ENCODE results near the gene TINCR.

TINCR gene

GRCh38 chr19:5553892-5554291, 13.9 kb downstream of the TINCR start:
- in situ Hi-C loops (cut with HindIII; ENCODE audit: low sequenced_read_pairs), result no loop called here
- TF ChIP-seq CTCF (IDR thresholded peaks at IDR 0.05; ENCODE audit: low read depth, low read length), result no peak
- no peak for DNase-seq (ENCODE audit: low read depth, low spot score)
- no peak overlapping the region for H3K4me3 ChIP-seq (ENCODE audit: low read depth, low read length)

- DNase-seq (ENCODE audit: low read depth, low spot score), result peak; percentile 31
- no peak overlapping the region for H3K4me3 ChIP-seq (ENCODE audit: low read depth, low read length)
- in situ Hi-C loops (cut with HindIII; ENCODE audit: low sequenced_read_pairs), result no loop called here
- peak; percentile 67 for TF ChIP-seq CTCF (IDR thresholded peaks at IDR 0.05; ENCODE audit: low read depth, low read length)
Measured at GRCh38 chr19:5547881-5548280, 19.9 kb downstream of the TINCR start.

DNA sequence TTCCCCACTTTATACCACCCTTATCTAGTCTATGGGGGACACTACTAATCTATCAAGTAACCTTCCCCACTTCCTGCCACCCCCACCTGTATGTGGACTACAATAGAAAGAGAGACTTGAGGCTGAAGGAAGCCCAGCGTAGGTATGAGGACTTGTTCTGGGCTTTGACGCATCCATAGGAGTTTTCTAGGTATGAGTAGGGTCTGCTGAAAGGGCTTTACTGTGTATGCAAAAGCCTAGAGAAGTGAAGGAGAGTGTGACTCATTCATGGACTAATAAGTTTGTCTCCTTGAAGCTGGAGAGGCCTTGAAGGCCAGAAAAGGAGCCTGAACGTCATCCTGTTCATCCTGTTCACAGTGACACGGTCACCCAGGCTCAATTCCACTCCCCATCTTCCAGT, 21.8 kb downstream of the TINCR start:
- in situ Hi-C loops (cut with HindIII; ENCODE audit: low sequenced_read_pairs), result no loop called here
- no peak overlapping the region for H3K4me3 ChIP-seq (ENCODE audit: low read depth, low read length)
- no peak for TF ChIP-seq CTCF (IDR thresholded peaks at IDR 0.05; ENCODE audit: low read depth, low read length)
- no peak for DNase-seq (ENCODE audit: low read depth, low spot score)

DNA sequence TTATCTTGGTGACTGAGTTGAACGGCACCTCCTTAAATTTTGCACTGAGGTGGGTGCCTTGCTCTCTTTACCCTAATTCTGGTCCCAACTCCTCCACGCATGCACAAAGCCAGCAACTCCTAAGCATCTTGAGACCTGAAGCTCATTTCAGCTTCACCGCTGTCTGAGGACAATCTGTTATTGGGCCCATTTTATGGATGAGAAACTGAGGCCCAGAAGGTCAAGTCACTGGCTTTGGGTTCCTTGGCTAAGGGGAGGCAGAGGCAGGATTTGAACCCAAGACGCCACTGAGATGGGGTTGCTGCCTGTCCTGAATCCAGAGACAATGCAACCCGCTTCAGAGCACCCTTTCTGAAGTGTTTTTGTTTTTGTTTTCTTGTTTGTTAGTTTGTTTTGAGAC, 22.7 kb downstream of the TINCR start:
- in situ Hi-C loops (cut with HindIII; ENCODE audit: low sequenced_read_pairs), result no loop called here
- no peak for TF ChIP-seq CTCF (IDR thresholded peaks at IDR 0.05; ENCODE audit: low read depth, low read length)
- no peak overlapping the region for H3K4me3 ChIP-seq (ENCODE audit: low read depth, low read length)
- DNase-seq (ENCODE audit: low read depth, low spot score), result no peak

DNA sequence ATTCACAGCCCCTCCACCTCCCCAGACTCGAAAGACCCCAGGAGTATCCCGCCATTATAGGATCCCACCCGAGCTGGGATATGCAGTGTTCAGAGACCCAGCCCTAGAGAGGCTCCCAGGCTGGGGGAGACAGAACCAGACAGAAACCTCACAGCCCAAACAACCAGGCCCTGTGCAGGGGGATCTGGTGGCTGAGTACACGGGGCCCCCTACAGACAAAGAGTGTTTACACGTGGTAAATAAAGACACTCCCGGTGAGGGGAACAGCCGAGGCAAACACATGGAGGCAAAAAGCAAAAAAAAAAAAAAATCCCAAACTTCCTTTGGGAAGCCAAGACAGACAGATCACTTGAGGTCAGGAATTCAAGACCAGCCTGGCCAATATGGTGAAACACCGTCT, 25.1 kb downstream of the TINCR start:
- in situ Hi-C loops (cut with HindIII; ENCODE audit: low sequenced_read_pairs), result no loop called here
- H3K4me3 ChIP-seq (ENCODE audit: low read depth, low read length), result no peak overlapping the region
- no peak for DNase-seq (ENCODE audit: low read depth, low spot score)
- peak; percentile 8 for TF ChIP-seq CTCF (IDR thresholded peaks at IDR 0.05; ENCODE audit: low read depth, low read length)

DNA sequence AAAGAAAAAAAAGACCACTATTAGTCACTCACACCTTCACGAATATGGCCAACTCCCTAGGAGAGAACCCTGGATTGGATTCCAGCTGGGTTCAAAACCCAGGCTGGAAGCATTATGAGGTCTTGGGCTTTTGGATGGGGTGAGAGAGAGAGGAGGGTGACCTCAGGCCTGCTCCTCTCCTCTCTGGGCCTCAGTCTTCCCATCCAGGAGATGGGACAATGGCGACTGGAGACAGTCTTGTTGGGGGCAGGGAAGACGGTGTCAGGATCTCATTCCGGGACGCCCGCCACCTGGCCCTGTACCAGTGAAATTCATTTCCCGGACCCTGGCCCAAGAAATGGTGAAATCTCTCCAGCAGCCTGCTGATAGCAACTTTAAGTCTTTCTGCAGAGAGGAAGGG, 26.3 kb downstream of the TINCR start:
- in situ Hi-C loops (cut with HindIII; ENCODE audit: low sequenced_read_pairs), result no loop called here
- no peak for DNase-seq (ENCODE audit: low read depth, low spot score)
- H3K4me3 ChIP-seq (ENCODE audit: low read depth, low read length), result no peak overlapping the region
- no peak for TF ChIP-seq CTCF (IDR thresholded peaks at IDR 0.05; ENCODE audit: low read depth, low read length)

GRCh38 chr19:5540208-5540607, 27.5 kb downstream of the TINCR start:
- TF ChIP-seq CTCF (IDR thresholded peaks at IDR 0.05; ENCODE audit: low read depth, low read length), result no peak
- in situ Hi-C loops (cut with HindIII; ENCODE audit: low sequenced_read_pairs), result no loop called here
- DNase-seq (ENCODE audit: low read depth, low spot score), result no peak
- no peak overlapping the region for H3K4me3 ChIP-seq (ENCODE audit: low read depth, low read length)

All from astrocyte of the spinal cord (primary cell).